CD4-positive, alpha-beta T cell (primary cell): ENCODE results near the gene SKAP1. TPM values are rescaled to one million over a fixed set of nuclear protein-coding genes. Genes with fewer than 3 reads are reported as not detected.
"Not testable (repeated sequence)": the region's sequence is repeated elsewhere in the genome, so short reads cannot be mapped to it uniquely, and the experiment has no call there.

Experiments
- ATAC-seq: fragments of 200-7000 bp; cut with Tn5 transposase; one replicate; pipeline ENCODE4 v1.10.0; 2022; ENCODE audit warnings: mild to moderate bottlenecking; ENCODE audit not compliant: poor library complexity
- CTCF ChIA-PET: fragments of 350-600 bp; sonication (Branson Sonifier 250); formaldehyde crosslinking; loops from one replicate; lab custom pipeline; 2021; ENCODE audit warnings: antibody characterized with exemption, inconsistent platforms; lab: Charles Lee
- POLR2A ChIA-PET: fragments of 350-600 bp; sonication (Branson Sonifier 250); formaldehyde crosslinking; loops from one replicate; lab custom pipeline; 2021; ENCODE audit warnings: antibody characterized with exemption, inconsistent platforms; lab: Charles Lee
- DNase-seq, 14 experiments: peaks; one replicate each; pipeline ENCODE4 v3.0.0-alpha.2; 2013 to 2020; ENCODE audit warnings: mixed read lengths in 2 of 14
- H3K27ac ChIP-seq, 2 donors: one replicate each; pipeline versions ENCODE4 v1.5.1 to v1.7.0; 2013; ENCODE audit warnings: low read length in 2 of 2, low read depth in 1 of 2, mild to moderate bottlenecking in 1 of 2
- H3K27me3 ChIP-seq, 2 experiments: 1 replicate in 1 of 2; 2 replicates in 1 of 2; pipeline versions ENCODE4 v1.6.1 to v1.7.0; 2013; ENCODE audit warnings: low read length in 2 of 2, control low read depth in 1 of 2, mild to moderate bottlenecking in 1 of 2, moderate library complexity in 1 of 2; ENCODE audit not compliant: insufficient read depth in 2 of 2, control insufficient read depth in 1 of 2
- H3K36me3 ChIP-seq: one replicate; pipeline ENCODE4 v1.6.1; 2013; ENCODE audit warnings: low read length, control low read depth; ENCODE audit not compliant: insufficient read depth
- H3K4me1 ChIP-seq: one replicate; pipeline ENCODE4 v1.6.1; 2013; ENCODE audit warnings: low read length, control low read depth; ENCODE audit not compliant: insufficient read depth
- H3K4me3 ChIP-seq: one replicate; pipeline ENCODE4 v1.5.1; 2013; ENCODE audit warnings: mild to moderate bottlenecking, low read length, moderate library complexity
- H3K9me3 ChIP-seq, 2 experiments: 1 replicate in 1 of 2; 2 replicates in 1 of 2; pipeline versions ENCODE4 v1.6.1 to v1.7.0; 2013; ENCODE audit warnings: low read length in 2 of 2, mild to moderate bottlenecking in 2 of 2, control low read depth in 1 of 2, moderate library complexity in 1 of 2; ENCODE audit not compliant: control insufficient read depth in 1 of 2, insufficient read depth in 1 of 2
- H3K27ac Mint-ChIP-seq: one replicate; pipeline ENCODE4 v1.8.0; 2020; ENCODE audit warnings: mixed read lengths
- H3K27me3 Mint-ChIP-seq: one replicate; pipeline ENCODE4 v1.8.0; 2021; ENCODE audit warnings: mixed read lengths
- H3K36me3 Mint-ChIP-seq: one replicate; pipeline ENCODE4 v1.8.0; 2021; ENCODE audit warnings: low read depth, mixed read lengths
- H3K4me1 Mint-ChIP-seq: one replicate; pipeline ENCODE4 v1.8.0; 2021; ENCODE audit warnings: low read depth, mixed read lengths
- H3K4me3 Mint-ChIP-seq: one replicate; pipeline ENCODE4 v1.8.0; 2020; ENCODE audit warnings: mild to moderate bottlenecking, mixed read lengths
- H3K9me3 Mint-ChIP-seq: one replicate; pipeline ENCODE4 v1.8.0; 2020; ENCODE audit warnings: mixed read lengths
- intact Hi-C, 2 experiments: fragments of 100-400 bp; cut with DNase I in 1 of 2; cut with micrococcal nuclease in 1 of 2; formaldehyde crosslinking; loops; one replicate each; pipeline versions ENCODE4 v1.15.1 to v1.9.0; 2023 to 2025; cut with DNase I, micrococcal nuclease
- total RNA-seq, 174 experiments: library from RNA in 2 of 174; stranded (reverse) in 2 of 174; gene quantifications; one replicate each; pipeline ENCODE4 v1.2.3 and lab custom pipeline; 2021 to 2026
- TF ChIP-seq, protein P1 (sequence below): fragments of 200-600 bp; IDR thresholded peaks from one replicate; pipeline ENCODE4 v1.8.0; 2022; ENCODE audit warnings: antibody characterized with exemption, mild to moderate bottlenecking

SKAP1 gene
- total RNA-seq, 2 experiments from 2014 or later, result 92.0 to 95.1 TPM

DNA sequence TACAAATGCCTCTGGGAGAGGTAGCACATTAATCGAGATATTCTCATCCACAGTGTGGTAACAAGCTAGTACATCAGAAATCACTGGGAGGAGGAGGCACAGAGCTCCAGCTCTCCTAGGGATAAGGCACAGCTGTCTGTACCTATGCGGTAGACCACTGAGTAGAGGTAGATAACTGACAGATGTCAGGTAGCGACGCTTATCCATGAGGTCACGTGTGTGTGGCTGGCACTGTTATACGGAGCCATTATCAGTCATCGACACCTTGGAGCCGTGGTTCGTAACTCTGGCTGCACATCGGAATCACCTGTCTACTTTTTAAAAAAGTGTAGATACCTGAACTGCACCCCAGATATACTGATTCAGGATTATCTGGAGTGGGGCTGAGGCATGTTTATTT is 220.0 kb downstream of the SKAP1 start:
- ChIA-PET POLR2A (no interaction called here), CTCF (no interaction called here)
- DNase-seq, result no peak
- Mint-ChIP-seq H3K36me3 (peaks cover 60% of the 10 kb centered on the region), H3K4me3 (no peak overlapping the region), H3K4me1 (peaks cover 17% of the 10 kb centered on the region), H3K9me3 (no peaks in the 10 kb centered on the region), H3K27me3 (no peaks in the 10 kb centered on the region), H3K27ac (no peak overlapping the region)
- ATAC-seq, result no peak
- peaks cover 41% of the 10 kb centered on the region for H3K36me3 ChIP-seq
- no peak overlapping the region for H3K27ac ChIP-seq
- peaks cover 6% of the 10 kb centered on the region for H3K4me1 ChIP-seq
- no peaks in the 10 kb centered on the region for H3K9me3 ChIP-seq
- no peaks in the 10 kb centered on the region for H3K27me3 ChIP-seq
- TF ChIP-seq, protein P1, sequence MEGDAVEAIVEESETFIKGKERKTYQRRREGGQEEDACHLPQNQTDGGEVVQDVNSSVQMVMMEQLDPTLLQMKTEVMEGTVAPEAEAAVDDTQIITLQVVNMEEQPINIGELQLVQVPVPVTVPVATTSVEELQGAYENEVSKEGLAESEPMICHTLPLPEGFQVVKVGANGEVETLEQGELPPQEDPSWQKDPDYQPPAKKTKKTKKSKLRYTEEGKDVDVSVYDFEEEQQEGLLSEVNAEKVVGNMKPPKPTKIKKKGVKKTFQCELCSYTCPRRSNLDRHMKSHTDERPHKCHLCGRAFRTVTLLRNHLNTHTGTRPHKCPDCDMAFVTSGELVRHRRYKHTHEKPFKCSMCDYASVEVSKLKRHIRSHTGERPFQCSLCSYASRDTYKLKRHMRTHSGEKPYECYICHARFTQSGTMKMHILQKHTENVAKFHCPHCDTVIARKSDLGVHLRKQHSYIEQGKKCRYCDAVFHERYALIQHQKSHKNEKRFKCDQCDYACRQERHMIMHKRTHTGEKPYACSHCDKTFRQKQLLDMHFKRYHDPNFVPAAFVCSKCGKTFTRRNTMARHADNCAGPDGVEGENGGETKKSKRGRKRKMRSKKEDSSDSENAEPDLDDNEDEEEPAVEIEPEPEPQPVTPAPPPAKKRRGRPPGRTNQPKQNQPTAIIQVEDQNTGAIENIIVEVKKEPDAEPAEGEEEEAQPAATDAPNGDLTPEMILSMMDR, result no peak
- no peak overlapping the region for H3K4me3 ChIP-seq
- intact Hi-C loops, result no loop called here

DNA sequence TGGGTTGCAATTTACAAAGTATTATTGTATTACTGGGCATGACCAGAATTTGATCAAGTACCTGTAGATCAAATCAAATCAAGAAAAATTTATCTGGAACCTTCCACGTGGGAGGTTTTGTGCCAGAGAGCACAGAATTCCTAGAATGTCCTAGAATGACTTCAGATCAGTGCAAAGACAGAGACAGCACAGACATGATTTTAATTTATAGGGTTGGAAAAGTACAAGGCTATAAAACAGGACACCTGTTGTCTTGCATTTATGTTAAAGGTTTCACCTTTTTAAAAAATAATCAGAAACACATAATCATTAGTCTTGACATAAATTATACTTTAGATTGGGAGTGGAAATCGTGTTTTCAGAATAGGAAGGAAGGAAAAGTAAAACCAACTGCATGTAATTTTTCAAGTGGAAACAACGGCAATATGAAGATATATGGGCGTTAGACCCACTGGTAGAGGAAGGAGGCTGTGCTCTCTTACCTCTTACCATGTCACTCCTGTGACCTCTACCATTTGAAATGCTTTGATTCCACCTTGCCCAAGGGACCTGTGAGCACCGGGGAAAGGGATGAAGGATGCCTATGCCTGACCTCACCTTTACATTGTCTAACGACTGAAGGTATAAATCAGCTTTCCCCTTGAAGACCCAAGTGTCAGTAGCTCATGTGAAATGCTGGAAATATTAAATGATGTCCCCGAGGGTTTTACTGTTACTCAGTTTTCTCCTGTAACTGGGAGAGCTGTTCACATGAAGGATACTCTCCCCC is 222.1 kb downstream of the SKAP1 start:
- Histone ChIP-seq H3K27me3 (no peaks in the 10 kb centered on the region), H3K9me3 (no peaks in the 10 kb centered on the region), H3K36me3 (peaks cover 40% of the 10 kb centered on the region), H3K4me1 (peaks cover 6% of the 10 kb centered on the region), H3K27ac (no peak overlapping the region), H3K4me3 (no peak overlapping the region)
- no peak overlapping the region for H3K27ac Mint-ChIP-seq
- TF ChIP-seq, protein P1, result no peak
- H3K4me1 Mint-ChIP-seq, result peaks cover 22% of the 10 kb centered on the region
- DNase-seq (no peak), ATAC-seq (no peak)
- intact Hi-C loops, result no loop called here
- no peak overlapping the region for H3K4me3 Mint-ChIP-seq
- no peaks in the 10 kb centered on the region for H3K9me3 Mint-ChIP-seq
- CTCF ChIA-PET, result interaction anchor here (0.8 kb wide), 1 partner anchor 10 kb away, joined by 3 read pairs; no protein-coding TSS in a partner anchor
- H3K27me3 Mint-ChIP-seq, result no peaks in the 10 kb centered on the region
- peaks cover 65% of the 10 kb centered on the region for H3K36me3 Mint-ChIP-seq
- POLR2A ChIA-PET, result interaction anchor here (0.6 kb wide), 1 partner anchor 648 kb away, joined by 3 read pairs; no protein-coding TSS in a partner anchor

DNA sequence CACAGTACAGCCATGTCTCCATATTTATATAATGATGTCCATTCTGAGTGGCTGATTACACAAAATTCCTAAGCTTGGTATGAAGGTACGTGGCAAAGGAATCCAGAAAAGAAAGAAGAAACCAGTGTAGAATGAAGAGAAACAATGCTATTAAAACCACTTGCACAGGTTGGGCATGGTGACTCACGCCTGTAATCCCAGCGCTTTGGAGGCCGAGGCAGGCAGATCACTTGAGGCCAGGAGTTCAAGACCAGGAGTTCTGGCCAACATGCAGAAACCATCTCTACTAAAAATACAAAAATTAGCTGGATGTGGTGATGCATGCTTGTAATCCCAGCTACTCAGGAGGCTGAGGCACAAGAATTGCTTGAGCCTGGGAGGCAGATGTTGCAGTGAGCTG is 223.0 kb downstream of the SKAP1 start:
- ATAC-seq, POLR2A ChIA-PET: not testable (repeated sequence)
- CTCF ChIA-PET, result interaction anchor here (0.8 kb wide), 1 partner anchor 11 kb away, joined by 3 read pairs; no protein-coding TSS in a partner anchor

More for the DNA sequence above, 223.0 kb downstream of the SKAP1 start:
- DNase-seq, H3K27ac ChIP-seq, H3K4me3 Mint-ChIP-seq, H3K27me3 ChIP-seq, H3K4me1 ChIP-seq, H3K27ac Mint-ChIP-seq, H3K9me3 Mint-ChIP-seq, intact Hi-C loops, H3K4me3 ChIP-seq, H3K9me3 ChIP-seq, H3K27me3 Mint-ChIP-seq: not testable (repeated sequence)
- Mint-ChIP-seq H3K36me3 (peaks cover 64% of the 10 kb centered on the region), H3K4me1 (peaks cover 18% of the 10 kb centered on the region)
- H3K36me3 ChIP-seq, result peaks cover 41% of the 10 kb centered on the region
